AG09319 (cell line): Measurements from ENCODE around the gene N4BP2L1.
"Not testable (repeated sequence)": the region's sequence is repeated elsewhere in the genome, so short reads cannot be mapped to it uniquely, and the experiment has no call there.

Source experiments
- DNase-seq: peaks from one replicate; pipeline ENCODE4 v3.0.0-alpha.2; 2010; ENCODE audit warnings: low read depth; ENCODE audit errors: extremely low read depth
- TF ChIP-seq, protein P1 (sequence below): IDR thresholded peaks from 2 replicates; pipeline ENCODE4 v1.5.1; 2011; ENCODE audit warnings: low read depth, mild to moderate bottlenecking, inconsistent platforms, low read length, moderate library complexity

N4BP2L1 gene

DNA sequence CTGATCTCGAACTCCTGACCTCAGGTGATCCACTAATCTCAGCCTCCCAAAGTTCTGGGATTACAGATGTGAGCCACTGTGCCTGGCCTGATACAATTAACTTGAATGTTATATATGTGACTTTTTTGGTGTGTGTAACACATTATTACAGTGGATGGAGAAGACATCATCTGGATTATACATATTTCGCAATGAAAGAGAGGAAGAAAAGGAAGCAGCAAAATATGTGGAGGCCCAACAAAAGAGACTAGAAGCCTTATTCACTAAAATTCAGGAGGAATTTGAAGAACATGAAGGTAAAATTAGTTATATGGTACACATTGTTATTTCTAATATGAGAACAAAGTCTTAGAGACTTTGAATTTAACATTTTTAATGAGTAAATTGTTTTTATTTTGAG lies 57.1 kb downstream of the N4BP2L1 start:
- TF ChIP-seq, protein P1, sequence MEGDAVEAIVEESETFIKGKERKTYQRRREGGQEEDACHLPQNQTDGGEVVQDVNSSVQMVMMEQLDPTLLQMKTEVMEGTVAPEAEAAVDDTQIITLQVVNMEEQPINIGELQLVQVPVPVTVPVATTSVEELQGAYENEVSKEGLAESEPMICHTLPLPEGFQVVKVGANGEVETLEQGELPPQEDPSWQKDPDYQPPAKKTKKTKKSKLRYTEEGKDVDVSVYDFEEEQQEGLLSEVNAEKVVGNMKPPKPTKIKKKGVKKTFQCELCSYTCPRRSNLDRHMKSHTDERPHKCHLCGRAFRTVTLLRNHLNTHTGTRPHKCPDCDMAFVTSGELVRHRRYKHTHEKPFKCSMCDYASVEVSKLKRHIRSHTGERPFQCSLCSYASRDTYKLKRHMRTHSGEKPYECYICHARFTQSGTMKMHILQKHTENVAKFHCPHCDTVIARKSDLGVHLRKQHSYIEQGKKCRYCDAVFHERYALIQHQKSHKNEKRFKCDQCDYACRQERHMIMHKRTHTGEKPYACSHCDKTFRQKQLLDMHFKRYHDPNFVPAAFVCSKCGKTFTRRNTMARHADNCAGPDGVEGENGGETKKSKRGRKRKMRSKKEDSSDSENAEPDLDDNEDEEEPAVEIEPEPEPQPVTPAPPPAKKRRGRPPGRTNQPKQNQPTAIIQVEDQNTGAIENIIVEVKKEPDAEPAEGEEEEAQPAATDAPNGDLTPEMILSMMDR, result no peak
- no peak for DNase-seq

DNA sequence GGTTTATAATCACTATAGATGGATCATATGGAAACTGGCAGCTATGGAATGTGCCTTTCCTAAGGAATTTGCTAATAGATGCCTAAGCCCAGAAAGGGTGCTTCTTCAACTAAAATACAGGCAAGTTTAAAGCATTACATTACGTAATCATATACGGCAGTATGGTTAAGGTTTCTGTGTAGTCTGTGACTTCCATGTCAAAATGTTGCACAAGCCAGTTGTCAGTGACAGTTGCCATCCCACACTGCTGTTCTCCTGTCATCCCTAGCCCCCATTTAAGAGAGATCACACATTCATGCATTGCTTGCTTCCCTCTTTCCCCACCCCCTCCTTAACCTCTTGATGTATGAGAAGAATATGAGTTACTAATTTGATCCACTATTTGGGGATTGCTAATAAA lies 65.4 kb downstream of the N4BP2L1 start:
- DNase-seq, result no peak

DNA sequence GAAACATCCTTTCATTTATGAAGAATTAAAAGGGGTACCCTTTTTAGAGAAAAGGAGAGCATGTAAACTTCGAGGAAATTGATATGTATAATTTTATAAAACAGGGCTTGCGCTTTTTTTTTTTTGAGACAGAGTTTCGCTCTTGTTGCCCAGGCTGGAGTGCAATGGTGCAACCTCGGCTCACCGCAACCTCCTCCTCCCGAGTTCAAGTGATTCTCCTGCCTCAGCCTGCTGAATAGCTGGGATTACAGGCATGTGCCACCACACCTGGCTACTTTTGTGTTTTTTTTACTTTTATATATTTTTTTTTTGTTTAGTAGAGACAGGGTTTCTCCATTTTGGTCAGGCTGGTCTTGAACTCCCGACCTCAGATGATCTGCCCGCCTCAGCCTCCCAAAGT lies 72.0 kb downstream of the N4BP2L1 start:
- DNase-seq, result not testable (repeated sequence)

More for the DNA sequence above, 65.4 kb downstream of the N4BP2L1 start:
- TF ChIP-seq, protein P1, result no peak

DNA sequence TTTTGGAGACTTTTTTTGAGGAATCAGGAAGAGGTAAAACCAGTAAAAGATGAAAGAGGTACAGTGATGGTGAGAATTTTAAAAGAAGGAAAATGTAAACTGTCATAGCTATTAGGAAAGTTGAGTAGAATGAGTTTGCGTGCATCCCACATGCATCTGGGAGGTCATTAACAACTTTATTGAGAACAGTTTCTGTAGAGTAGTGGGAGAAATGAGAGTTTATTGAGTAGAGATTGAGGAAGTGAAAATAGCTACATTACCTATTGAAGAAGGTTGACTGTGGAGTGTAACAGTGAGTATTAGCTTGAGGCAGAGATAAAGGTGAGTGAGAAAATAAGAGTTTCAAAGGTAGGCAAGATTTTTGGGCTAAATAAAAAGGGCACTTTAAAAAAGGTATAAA lies 73.9 kb downstream of the N4BP2L1 start:
- TF ChIP-seq, protein P1, result no peak
- no peak for DNase-seq

DNA sequence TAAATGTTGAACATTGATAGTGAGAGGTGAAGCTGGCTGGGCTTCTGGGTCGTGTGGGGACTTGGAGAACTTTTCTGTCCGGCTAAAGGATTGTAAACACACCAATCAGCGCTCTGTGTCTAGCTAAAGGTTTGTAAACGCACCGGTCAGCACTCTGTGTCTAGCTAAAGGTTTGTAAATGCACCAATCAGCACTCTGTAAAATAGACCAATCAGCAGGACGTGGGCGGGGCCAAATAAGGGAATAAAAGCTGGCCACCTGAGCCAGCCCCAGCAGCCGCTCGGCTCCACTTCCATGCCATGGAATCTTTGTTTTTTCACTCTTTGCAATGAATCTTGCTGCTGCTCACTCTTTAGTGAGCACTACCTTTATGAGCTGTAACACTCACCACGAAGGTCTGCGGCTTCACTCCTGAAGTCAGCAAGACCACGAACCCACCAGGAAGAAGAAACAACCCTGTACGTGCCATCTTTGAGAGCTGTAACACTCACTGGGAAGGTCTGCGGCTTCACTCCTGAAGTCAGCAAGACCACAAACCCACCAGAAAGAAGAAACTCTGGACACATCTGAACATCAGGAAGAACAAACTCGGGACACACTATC lies 77.0 kb downstream of the N4BP2L1 start:
- DNase-seq, result not testable (repeated sequence)
